ENCODE measurements around the gene CMTM5. TPM values are rescaled to one million over a fixed set of nuclear protein-coding genes. Genes with fewer than 3 reads are reported as not detected.

CMTM5 gene, protein sequence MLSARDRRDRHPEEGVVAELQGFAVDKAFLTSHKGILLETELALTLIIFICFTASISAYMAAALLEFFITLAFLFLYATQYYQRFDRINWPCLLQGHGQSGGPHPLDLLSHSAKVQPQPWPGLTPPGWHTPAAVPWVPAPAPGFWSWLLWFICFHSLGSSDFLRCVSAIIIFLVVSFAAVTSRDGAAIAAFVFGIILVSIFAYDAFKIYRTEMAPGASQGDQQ
- not detected for polyA plus RNA-seq (2012; ENCODE audit: low read depth, missing spikeins)

DNA sequence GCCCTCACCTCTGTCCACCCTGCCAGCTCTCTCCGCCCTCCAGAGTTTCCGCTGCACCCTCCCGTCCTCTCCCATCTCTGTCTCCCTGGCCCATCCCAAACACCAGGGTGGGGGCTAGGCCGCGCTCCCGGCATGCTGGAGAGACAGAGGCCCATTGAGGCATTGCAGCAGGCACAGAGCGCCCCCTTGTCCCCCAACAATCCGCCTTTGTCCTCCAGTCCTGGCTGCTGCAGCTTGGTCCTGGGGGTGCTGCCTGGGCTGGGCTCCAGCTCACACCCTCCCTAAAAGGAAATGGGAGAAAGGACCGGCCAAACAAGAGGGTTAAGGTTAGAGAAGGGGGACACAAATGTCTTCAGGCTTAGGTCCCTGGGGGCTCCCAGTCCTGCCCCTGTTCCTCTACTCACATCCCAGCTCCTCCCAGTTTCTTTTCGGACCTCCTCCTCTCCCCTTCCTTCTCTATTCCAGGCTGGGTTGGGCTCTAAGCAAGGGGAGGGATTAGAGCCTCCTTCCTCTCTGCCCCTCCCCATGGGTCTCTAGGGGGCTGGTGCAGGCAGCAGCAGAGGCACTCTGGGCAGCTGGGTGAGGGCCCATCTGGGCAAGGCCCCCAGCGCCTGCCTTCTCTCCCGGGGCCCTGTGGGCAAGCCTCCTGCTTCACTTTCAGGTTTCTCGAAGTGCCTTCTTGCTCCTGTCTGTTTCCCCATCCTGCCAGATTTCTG is at the start of gene CMTM5:
TSS of gene CMTM5 (plus strand) at position 565 of the 716 bp plus-strand sequence. CDS start 206 bp downstream, outside the sequence.
- FAIRE-seq, result no peak
- DNase-seq (ENCODE audit: insufficient read length, low spot score), result no peak

DNA sequence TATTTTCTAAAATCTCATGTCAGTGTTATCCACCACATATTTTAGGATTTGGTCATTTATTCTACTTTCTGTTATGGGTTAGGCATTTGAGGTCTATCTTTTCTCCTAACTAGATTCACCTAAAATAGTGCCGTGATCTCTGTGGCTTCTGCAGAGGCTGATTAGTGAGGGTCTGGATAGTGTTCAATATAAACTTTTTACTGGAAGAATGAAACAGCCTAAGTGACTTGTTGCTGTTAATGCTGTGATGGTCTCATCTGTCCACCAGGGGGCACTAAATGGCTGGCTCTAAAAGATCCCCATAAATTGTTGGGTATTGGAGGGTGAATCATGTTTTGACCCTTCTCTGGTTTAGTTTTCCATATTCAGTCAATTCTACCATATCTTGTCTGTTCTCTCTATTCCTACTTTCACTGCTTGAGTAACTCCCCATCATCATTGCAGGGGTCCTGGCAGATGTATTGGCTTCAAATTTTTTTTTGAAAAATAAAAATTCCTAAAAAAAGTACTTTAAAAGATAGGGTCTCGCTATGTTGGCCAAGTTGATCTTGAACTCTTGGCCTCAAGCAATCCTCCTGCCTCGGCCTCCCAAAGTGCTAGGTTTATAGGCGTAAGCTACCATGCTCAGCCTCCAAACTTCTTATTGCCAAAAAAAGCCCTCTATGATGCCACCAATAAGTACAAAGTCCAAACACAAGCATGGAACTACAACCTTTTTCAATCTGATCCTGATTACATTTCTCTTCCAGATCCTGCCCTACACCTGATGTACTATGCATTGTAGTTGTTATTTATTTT is 48.7 kb upstream of the CMTM5 start:
- DNase-seq (ENCODE audit: insufficient read length, low spot score) (peak; percentile 63), FAIRE-seq (peak; percentile 66)
- TF ChIP-seq PAX5 (IDR thresholded peaks at IDR 0.05; ENCODE audit: insufficient read depth, low read length, severe bottlenecking), result no peak
- no peak for TF ChIP-seq POLR2A (IDR thresholded peaks at IDR 0.05; ENCODE audit: low read depth, low read length)
- no peak for TF ChIP-seq SPI1 (IDR thresholded peaks at IDR 0.05; ENCODE audit: low read depth, low read length)
- no peak for TF ChIP-seq TAF1 (IDR thresholded peaks at IDR 0.05; ENCODE audit: low read depth, low read length)
- peak; percentile 36; the same call in 1 of the 2 replicates for TF ChIP-seq POU2F2 (IDR thresholded peaks at IDR 0.05; ENCODE audit: low read depth, low read length)
- TF ChIP-seq POLR2AphosphoS5 (IDR thresholded peaks at IDR 0.05; ENCODE audit: low read depth, low read length), result no peak

More for the DNA sequence above, at the start of gene CMTM5:
- no peak for TF ChIP-seq POLR2A (IDR thresholded peaks at IDR 0.05; ENCODE audit: low read depth, low read length)
- no peak for TF ChIP-seq TAF1 (IDR thresholded peaks at IDR 0.05; ENCODE audit: low read depth, low read length)
- TF ChIP-seq PAX5 (IDR thresholded peaks at IDR 0.05; ENCODE audit: insufficient read depth, low read length, severe bottlenecking), result no peak
- TF ChIP-seq POLR2AphosphoS5 (IDR thresholded peaks at IDR 0.05; ENCODE audit: low read depth, low read length), result no peak
- TF ChIP-seq SPI1 (IDR thresholded peaks at IDR 0.05; ENCODE audit: low read depth, low read length), result no peak
- no peak for TF ChIP-seq POU2F2 (IDR thresholded peaks at IDR 0.05; ENCODE audit: low read depth, low read length)

DNA sequence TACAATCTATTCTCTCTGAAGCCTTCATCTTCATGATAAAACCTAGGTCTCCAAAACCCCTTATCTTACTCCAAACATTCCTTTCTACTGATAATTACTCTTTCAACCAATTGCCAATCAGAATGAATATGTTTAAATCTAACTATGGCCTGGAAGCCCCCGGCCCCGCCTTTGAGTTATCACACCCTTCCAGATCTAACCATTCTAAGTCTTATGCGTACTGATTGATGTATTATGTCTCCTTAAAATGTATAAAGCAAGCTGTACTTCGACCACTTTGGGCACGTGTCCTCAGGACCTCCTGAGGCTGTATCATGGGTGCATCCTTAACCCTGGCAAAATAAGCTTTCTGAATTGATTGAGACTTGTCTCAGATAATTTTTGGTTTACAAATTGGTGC is 41.2 kb upstream of the CMTM5 start:
- FAIRE-seq, result no peak
- no peak for TF ChIP-seq POLR2AphosphoS5 (IDR thresholded peaks at IDR 0.05; ENCODE audit: low read depth, low read length)
- TF ChIP-seq PAX5 (IDR thresholded peaks at IDR 0.05; ENCODE audit: insufficient read depth, low read length, severe bottlenecking), result no peak
- TF ChIP-seq POU2F2 (IDR thresholded peaks at IDR 0.05; ENCODE audit: low read depth, low read length), result no peak
- TF ChIP-seq SPI1 (IDR thresholded peaks at IDR 0.05; ENCODE audit: low read depth, low read length), result no peak
- TF ChIP-seq TAF1 (IDR thresholded peaks at IDR 0.05; ENCODE audit: low read depth, low read length), result no peak
- no peak for TF ChIP-seq POLR2A (IDR thresholded peaks at IDR 0.05; ENCODE audit: low read depth, low read length)
- DNase-seq (ENCODE audit: insufficient read length, low spot score), result no peak

DNA sequence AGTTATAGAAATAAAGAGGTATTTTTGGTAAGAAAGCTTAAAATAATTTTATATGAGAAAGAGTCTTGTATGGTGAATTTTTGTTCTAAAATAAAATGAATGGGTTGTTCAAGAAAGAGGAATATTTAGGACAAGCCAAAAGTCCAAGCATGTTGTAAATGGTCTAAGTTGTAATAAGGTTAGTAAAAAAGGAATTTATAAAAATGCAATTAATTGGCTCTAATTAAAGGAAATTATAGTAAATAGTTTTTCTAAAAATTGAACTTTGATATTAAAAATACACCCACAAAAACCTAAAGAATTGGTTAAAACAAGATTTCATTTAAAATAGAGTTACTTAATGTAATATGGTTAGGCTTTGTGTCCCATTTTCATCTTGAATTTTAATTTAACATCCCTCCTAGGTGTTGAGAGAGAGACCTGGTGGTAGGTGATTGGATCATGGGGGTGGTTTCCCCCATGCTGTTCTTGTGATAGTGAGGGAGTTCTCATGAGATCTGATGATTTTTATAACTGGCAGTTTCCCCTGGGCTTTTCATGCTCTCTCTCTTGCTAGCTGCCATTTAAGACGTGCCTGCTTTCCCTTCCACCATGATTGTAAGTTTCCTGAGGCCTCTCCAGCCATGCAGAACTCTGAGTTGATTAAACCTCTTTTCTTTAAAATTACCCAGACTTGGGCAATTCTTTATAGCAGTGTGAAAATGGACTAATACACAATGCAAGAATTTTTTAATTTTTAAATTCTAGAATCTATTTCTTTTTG is 37.2 kb upstream of the CMTM5 start:
- DNase-seq (ENCODE audit: insufficient read length, low spot score) (no peak), FAIRE-seq (no peak)
- TF ChIP-seq POLR2A (IDR thresholded peaks at IDR 0.05; ENCODE audit: low read depth, low read length) (no peak), POU2F2 (IDR thresholded peaks at IDR 0.05; ENCODE audit: low read depth, low read length) (no peak), POLR2AphosphoS5 (IDR thresholded peaks at IDR 0.05; ENCODE audit: low read depth, low read length) (no peak), SPI1 (IDR thresholded peaks at IDR 0.05; ENCODE audit: low read depth, low read length) (no peak), TAF1 (IDR thresholded peaks at IDR 0.05; ENCODE audit: low read depth, low read length) (no peak), PAX5 (IDR thresholded peaks at IDR 0.05; ENCODE audit: insufficient read depth, low read length, severe bottlenecking) (no peak)

DNA sequence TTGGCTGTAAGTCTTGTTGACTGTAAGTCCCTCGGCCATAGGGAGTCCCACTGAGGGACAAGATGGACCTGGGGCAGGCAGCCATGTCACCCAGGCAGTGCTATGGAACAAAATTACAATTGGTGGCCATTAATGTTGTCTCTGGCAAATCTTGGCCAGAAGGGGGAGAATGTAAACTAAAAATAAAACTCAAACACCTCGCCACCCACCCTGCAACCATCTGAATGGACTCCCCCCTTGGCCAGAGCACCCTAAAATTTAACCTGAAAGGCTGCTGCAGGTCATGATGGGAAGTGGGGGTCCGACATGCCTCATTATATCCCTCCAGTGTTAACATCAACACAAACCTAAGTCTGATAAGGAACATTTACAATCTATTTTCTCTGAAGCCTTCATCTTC is 32.4 kb upstream of the CMTM5 start:
- no peak for DNase-seq (ENCODE audit: insufficient read length, low spot score)
- FAIRE-seq, result no peak
- TF ChIP-seq POLR2A (IDR thresholded peaks at IDR 0.05; ENCODE audit: low read depth, low read length) (no peak), PAX5 (IDR thresholded peaks at IDR 0.05; ENCODE audit: insufficient read depth, low read length, severe bottlenecking) (no peak), POU2F2 (IDR thresholded peaks at IDR 0.05; ENCODE audit: low read depth, low read length) (no peak), SPI1 (IDR thresholded peaks at IDR 0.05; ENCODE audit: low read depth, low read length) (no peak), POLR2AphosphoS5 (IDR thresholded peaks at IDR 0.05; ENCODE audit: low read depth, low read length) (no peak), TAF1 (IDR thresholded peaks at IDR 0.05; ENCODE audit: low read depth, low read length) (no peak)

DNA sequence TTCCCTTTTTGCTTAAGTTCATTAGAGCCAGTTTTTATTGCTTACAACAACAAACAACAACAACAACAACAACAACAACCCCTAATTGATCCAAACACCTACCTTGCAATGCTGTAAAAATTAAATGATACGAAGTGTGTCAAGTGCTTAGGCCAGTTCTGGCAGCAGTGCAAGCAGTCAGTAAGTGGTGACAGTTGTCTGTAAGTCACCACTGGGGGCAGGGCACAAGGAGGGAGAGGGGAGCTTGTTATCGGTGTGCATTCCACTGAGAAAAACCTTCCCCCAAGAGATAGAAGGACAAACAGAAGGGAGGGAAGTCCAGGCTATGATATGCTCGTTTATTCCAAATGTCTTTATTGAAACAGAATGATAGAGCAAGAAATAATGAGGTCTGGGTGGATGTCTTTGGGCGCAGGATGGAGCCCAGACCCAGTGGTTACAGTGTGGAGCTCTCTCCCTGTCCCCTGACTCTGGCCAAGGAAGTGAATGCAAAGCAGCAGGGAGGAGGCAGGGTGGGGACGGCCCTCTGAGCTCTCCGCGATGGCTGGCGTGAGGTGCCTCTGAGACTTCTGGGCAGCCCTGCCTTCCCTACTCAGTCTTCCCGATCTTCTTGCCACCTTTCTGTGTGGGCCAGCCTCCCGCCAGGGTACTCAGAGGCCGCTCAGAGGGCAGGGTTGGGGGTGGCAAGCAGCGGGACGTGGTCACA is 30.7 kb upstream of the CMTM5 start:
- FAIRE-seq (no peak), DNase-seq (ENCODE audit: insufficient read length, low spot score) (no peak)
- TF ChIP-seq POLR2AphosphoS5 (IDR thresholded peaks at IDR 0.05; ENCODE audit: low read depth, low read length) (no peak), POU2F2 (IDR thresholded peaks at IDR 0.05; ENCODE audit: low read depth, low read length) (no peak), POLR2A (IDR thresholded peaks at IDR 0.05; ENCODE audit: low read depth, low read length) (no peak), SPI1 (IDR thresholded peaks at IDR 0.05; ENCODE audit: low read depth, low read length) (no peak), TAF1 (IDR thresholded peaks at IDR 0.05; ENCODE audit: low read depth, low read length) (no peak), PAX5 (IDR thresholded peaks at IDR 0.05; ENCODE audit: insufficient read depth, low read length, severe bottlenecking) (no peak)

DNA sequence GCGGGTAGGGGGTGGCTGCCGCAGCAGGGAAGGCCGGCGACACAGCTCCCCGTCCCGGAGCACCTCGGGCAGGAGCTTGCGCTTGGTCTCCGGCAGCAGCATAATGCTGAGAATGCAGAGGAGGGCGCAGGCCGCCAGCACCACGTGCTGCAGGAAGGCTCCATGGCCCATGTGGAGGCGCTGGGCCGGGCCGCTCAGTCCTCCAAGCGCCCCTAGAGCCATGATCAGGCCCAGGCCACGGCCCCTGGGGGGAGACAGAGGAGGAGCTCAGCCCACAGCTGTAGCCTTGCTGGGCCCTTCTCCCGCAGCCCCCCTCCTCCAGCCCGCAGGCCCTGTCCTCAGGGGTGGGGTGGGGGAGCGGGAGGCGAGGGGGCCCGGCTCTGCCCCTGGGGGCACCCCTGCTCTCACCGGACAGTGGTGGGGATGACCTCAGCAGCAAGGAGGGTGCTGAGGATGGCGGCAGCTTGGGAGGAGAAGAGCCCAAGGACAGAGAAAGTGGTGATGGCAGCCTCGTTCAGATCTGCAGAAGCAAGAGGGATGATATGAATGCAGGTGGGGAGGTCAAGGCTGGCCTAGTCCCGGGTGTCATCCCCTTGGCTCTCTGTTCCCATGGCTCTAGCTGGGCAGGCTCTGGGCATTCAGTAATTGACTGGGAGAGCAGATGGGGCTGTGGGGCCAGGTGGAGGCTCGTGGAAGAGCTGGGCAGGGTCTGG is 30.0 kb upstream of the CMTM5 start:
- TF ChIP-seq POU2F2 (IDR thresholded peaks at IDR 0.05; ENCODE audit: low read depth, low read length) (no peak), POLR2A (IDR thresholded peaks at IDR 0.05; ENCODE audit: low read depth, low read length) (no peak), PAX5 (IDR thresholded peaks at IDR 0.05; ENCODE audit: insufficient read depth, low read length, severe bottlenecking) (no peak), TAF1 (IDR thresholded peaks at IDR 0.05; ENCODE audit: low read depth, low read length) (no peak), POLR2AphosphoS5 (IDR thresholded peaks at IDR 0.05; ENCODE audit: low read depth, low read length) (no peak), SPI1 (IDR thresholded peaks at IDR 0.05; ENCODE audit: low read depth, low read length) (no peak)
- no peak for DNase-seq (ENCODE audit: insufficient read length, low spot score)
- FAIRE-seq, result no peak
